SU-DHL-6 (cell line): ENCODE measurements around the gene ZNF334.

ENCODE experiments used
- H2AFZ ChIP-seq: fragments of 200-600 bp; sonication (generic); 2 replicates; pipeline ENCODE4 v1.6.1; 2014; ENCODE audit warnings: low read depth, mild to moderate bottlenecking, moderate library complexity, mixed read lengths, antibody characterized with exemption, low read length; ENCODE audit not compliant: severe bottlenecking
- H3F3A ChIP-seq: fragments of 200-600 bp; shearing (Covaris generic); 2 replicates; pipeline ENCODE4 v1.6.0; 2016; ENCODE audit warnings: antibody characterized with exemption, mild to moderate bottlenecking; ENCODE audit not compliant: insufficient read depth
- H3K27ac ChIP-seq: fragments of 200-600 bp; sonication (generic); 2 replicates; pipeline ENCODE4 v1.5.1; 2016; ENCODE audit warnings: low read depth, mild to moderate bottlenecking, low read length, moderate library complexity, mixed read lengths
- H3K27me3 ChIP-seq: fragments of 200-600 bp; sonication (generic), shearing (Covaris generic); 2 replicates; pipeline ENCODE4 v1.6.0; 2014; ENCODE audit warnings: mild to moderate bottlenecking, low read length
- H3K36me3 ChIP-seq: fragments of 200-600 bp; sonication (generic); 2 replicates; pipeline ENCODE4 v1.6.1; 2014; ENCODE audit warnings: mild to moderate bottlenecking, low read length, mixed read lengths
- H3K4me2 ChIP-seq: fragments of 300-600, 200-600 bp; shearing (Covaris generic), sonication (generic); 2 replicates; pipeline ENCODE4 v1.6.0; 2014; ENCODE audit warnings: low read length, low read depth, mild to moderate bottlenecking; ENCODE audit not compliant: poor library complexity, severe bottlenecking
- H3K4me3 ChIP-seq: fragments of 200-600 bp; sonication (generic); 2 replicates; pipeline ENCODE4 v1.5.1; 2014; ENCODE audit warnings: antibody characterized with exemption, low read length, mild to moderate bottlenecking, mixed read lengths; ENCODE audit not compliant: insufficient read depth, poor library complexity, severe bottlenecking
- H3K79me2 ChIP-seq: fragments of 200-600 bp; sonication (generic); 2 replicates; pipeline ENCODE4 v1.6.1; 2014; ENCODE audit warnings: mild to moderate bottlenecking, low read length, moderate library complexity; ENCODE audit not compliant: insufficient read depth
- H3K9ac ChIP-seq: fragments of 200-600 bp; sonication (generic); 2 replicates; pipeline ENCODE4 v1.7.0; 2014; ENCODE audit warnings: mild to moderate bottlenecking, low read length
- H3K9me2 ChIP-seq: fragments of 200-600 bp; sonication (generic); replicated peaks from 2 replicates; pipeline ENCODE4 v1.6.1; 2014; ENCODE audit warnings: low read length; ENCODE audit not compliant: insufficient read depth
- H3K9me3 ChIP-seq: fragments of 200-600 bp; sonication (generic); 2 replicates; pipeline ENCODE4 v1.6.1; 2014; ENCODE audit warnings: low read length, mixed read lengths; ENCODE audit not compliant: insufficient read depth
- H4K20me1 ChIP-seq: fragments of 200-600 bp; sonication (generic); 2 replicates; pipeline ENCODE4 v1.6.1; 2014; ENCODE audit warnings: low read depth, mild to moderate bottlenecking, antibody characterized with exemption, low read length, moderate library complexity, mixed read lengths
- EZH2phosphoT487 ChIP-seq: fragments of 200-600 bp; sonication (generic), shearing (Covaris generic); conservative IDR thresholded peaks from 2 replicates; pipeline ENCODE4 v1.6.1; 2018; ENCODE audit warnings: mild to moderate bottlenecking, antibody characterized with exemption, low read length, moderate library complexity, mixed read lengths
- TF ChIP-seq, protein P1 (sequence below): fragments of 200-600 bp; sonication (generic); IDR thresholded peaks from one replicate; pipeline ENCODE4 v1.5.1; 2017; ENCODE audit warnings: antibody characterized with exemption, mild to moderate bottlenecking, low read length, moderate library complexity; ENCODE audit not compliant: insufficient read depth, poor library complexity, severe bottlenecking

Gene ZNF334

DNA sequence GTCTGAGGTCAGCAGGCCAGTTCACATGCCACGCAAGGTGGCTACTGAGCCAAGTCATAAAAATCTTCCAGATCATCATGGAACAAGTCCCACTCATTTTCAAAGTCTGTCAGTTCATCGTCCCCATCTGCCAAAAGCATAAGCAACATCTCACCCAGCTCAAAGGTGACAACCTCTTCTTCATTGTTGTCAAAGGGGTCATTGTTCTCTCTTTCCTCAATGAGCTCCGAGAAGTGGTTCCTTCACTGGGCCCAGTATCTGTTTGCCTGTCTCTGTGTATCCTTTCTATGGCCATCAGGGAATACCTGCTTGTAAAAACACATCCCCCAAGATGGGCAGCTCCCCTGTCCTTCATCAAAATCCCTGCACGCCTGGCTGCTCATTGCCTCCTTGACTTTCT, 49.5 kb downstream of the ZNF334 start:
- no peaks in the 10 kb centered on the region for H3K9me3 ChIP-seq
- H3K79me2 ChIP-seq, result no peaks in the 10 kb centered on the region
- no peaks in the 10 kb centered on the region for H3K9me2 ChIP-seq
- H3K36me3 ChIP-seq, result no peaks in the 10 kb centered on the region
- H3K27me3 ChIP-seq, result no peaks in the 10 kb centered on the region
- no peak overlapping the region for H2AFZ ChIP-seq
- H4K20me1 ChIP-seq, result no peaks in the 10 kb centered on the region
- TF ChIP-seq EZH2phosphoT487, result no peak
- TF ChIP-seq, protein P1, sequence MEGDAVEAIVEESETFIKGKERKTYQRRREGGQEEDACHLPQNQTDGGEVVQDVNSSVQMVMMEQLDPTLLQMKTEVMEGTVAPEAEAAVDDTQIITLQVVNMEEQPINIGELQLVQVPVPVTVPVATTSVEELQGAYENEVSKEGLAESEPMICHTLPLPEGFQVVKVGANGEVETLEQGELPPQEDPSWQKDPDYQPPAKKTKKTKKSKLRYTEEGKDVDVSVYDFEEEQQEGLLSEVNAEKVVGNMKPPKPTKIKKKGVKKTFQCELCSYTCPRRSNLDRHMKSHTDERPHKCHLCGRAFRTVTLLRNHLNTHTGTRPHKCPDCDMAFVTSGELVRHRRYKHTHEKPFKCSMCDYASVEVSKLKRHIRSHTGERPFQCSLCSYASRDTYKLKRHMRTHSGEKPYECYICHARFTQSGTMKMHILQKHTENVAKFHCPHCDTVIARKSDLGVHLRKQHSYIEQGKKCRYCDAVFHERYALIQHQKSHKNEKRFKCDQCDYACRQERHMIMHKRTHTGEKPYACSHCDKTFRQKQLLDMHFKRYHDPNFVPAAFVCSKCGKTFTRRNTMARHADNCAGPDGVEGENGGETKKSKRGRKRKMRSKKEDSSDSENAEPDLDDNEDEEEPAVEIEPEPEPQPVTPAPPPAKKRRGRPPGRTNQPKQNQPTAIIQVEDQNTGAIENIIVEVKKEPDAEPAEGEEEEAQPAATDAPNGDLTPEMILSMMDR, result no peak
- H3K27ac ChIP-seq, result no peak overlapping the region
- H3F3A ChIP-seq, result no peaks in the 10 kb centered on the region
- no peak overlapping the region for H3K4me3 ChIP-seq
- no peak overlapping the region for H3K4me2 ChIP-seq
- H3K9ac ChIP-seq, result no peak overlapping the region

GRCh38 chr20:46461808-46462207, 51.6 kb downstream of the ZNF334 start:
- no peak overlapping the region for H3K4me3 ChIP-seq
- TF ChIP-seq EZH2phosphoT487, result no peak
- TF ChIP-seq, protein P1, result no peak
- no peak overlapping the region for H2AFZ ChIP-seq
- H3K27me3 ChIP-seq, result no peaks in the 10 kb centered on the region
- H3F3A ChIP-seq, result no peaks in the 10 kb centered on the region
- no peaks in the 10 kb centered on the region for H3K9me2 ChIP-seq
- no peak overlapping the region for H3K9ac ChIP-seq
- H4K20me1 ChIP-seq, result no peaks in the 10 kb centered on the region
- no peaks in the 10 kb centered on the region for H3K9me3 ChIP-seq
- no peak overlapping the region for H3K27ac ChIP-seq
- no peak overlapping the region for H3K4me2 ChIP-seq
- H3K79me2 ChIP-seq, result no peaks in the 10 kb centered on the region
- H3K36me3 ChIP-seq, result no peaks in the 10 kb centered on the region

DNA sequence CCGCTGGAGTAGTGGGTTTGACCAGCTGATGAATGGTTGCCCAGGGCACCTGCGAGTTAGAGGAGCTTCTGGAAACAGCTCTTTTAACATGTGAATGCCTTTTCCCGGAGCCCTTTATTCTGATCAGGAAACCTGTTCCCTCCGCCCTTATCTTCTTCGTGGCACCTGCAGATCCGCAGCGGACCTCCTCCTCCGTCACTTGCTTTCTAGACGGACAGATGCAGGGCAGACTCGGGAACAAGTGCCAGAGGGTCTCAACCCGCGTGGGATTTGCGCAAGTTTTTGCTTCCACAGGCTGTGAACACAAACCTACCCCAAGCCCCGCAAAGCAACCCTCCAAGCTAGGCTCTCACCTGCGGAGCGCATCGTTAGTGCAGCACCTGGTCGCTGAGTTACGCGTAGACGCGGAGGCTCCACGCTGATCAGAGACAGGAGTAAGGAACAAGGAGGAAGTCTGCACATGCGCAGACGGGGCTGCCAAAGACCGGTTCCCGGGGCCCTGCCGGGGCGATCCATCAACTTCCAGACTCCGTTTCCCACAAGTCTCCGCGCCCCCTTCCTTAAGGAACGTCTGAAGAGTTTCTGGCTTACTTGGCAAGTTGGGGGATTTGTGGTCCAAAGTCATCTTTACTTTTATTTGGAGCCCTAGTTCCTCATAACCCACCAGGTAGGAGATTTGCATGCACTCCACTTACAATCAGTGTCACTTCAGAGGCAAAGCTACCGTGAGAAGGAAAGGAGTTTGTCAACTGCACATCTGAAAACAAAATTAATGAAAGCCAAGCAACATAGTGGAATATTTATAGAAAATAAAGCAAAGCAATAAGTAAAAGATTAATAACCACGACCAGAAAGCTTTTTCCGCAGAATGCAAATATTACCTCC, 54.3 kb downstream of the ZNF334 start:
- no peaks in the 10 kb centered on the region for H3K79me2 ChIP-seq
- H3K9me3 ChIP-seq, result no peaks in the 10 kb centered on the region
- TF ChIP-seq, protein P1, result no peak
- TF ChIP-seq EZH2phosphoT487, result no peak
- no peak overlapping the region for H3K4me3 ChIP-seq
- H3K27ac ChIP-seq, result no peak overlapping the region
- H3F3A ChIP-seq, result no peaks in the 10 kb centered on the region
- no peaks in the 10 kb centered on the region for H3K9me2 ChIP-seq
- H3K36me3 ChIP-seq, result no peaks in the 10 kb centered on the region
- no peak overlapping the region for H2AFZ ChIP-seq
- no peaks in the 10 kb centered on the region for H3K27me3 ChIP-seq
- H3K9ac ChIP-seq, result no peak overlapping the region
- H4K20me1 ChIP-seq, result no peaks in the 10 kb centered on the region
- no peak overlapping the region for H3K4me2 ChIP-seq
